ENCODE results near the gene ASB10. TPM values are rescaled to one million over a fixed set of nuclear protein-coding genes. Genes with fewer than 3 reads are reported as not detected.

ASB10 gene
- total RNA-seq, 1 experiment from 2014 or later: not detected

DNA sequence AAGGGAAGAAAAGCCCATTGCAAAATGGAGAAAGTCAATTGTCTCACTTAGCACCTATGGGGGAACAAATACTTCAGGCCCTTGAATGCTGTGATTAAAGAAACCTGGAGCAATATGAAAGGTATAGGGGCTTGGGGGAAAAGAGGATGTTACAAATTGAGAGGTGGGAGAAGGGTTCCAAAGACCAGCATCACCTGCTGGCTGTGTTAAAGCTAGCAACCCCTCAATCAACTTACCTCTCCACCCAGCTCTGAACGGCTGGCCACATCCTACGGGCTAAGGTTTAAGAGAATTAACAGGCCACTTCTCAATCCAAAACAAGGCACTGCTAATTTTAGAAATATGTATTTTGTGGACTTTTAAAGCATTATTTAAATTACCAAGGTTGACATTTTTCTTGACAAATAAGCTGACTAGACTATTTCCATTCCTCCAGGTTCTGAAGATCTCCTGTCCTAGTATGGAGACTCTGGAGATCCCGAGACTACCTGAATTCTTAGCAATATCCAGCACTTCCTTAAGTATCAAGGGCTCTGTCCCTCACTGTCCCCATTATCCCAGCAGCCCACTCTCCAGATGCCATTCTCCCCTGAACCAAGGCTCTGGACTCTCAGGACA, 24.2 kb upstream of the ASB10 start:
- no peak for DNase-seq (ENCODE audit: extremely low read depth, low read depth)

DNA sequence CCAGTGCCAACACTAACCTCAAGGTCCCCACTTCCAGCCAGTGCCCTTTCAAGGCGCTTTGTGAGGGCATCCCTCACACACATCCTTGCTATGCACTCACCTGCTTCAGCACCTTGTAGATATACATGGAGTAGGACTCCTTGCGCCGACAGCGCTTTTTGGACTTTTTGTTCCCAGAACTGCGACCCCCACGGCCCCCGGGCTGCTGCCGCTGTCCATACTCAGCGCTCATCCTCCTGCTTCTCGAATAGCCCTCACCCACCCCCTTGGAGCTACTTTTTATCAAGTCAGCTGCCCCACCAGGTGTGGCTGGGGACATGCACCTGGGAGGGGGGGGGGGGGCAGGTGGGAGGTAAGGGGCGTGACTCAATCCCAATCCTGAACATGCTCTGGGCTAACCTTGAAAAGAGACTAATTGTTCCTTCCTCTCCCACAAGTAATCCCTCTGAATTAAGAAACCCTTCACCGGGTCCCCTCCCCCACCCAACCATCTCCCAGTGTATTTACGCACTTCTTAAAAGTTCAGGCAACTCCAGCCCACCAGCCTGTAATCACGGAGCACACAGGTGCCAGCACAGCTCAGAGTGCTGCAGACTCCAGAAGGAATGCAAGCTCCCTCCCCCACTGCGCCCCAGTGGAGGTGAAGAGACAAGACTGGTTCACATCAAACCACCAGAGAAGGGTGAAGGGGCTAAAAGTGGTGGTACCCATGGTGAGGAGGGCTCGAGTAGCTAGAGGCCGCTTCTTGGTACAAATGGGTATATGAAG, 23.2 kb upstream of the ASB10 start, which contains the start of gene H2BK1:
Gene H2BK1, minus strand, starts transcription at position 402 of the 768 bp plus-strand sequence. Its CDS starts 170 bp downstream, at position 232.
- DNase-seq (ENCODE audit: extremely low read depth, low read depth): no peak

DNA sequence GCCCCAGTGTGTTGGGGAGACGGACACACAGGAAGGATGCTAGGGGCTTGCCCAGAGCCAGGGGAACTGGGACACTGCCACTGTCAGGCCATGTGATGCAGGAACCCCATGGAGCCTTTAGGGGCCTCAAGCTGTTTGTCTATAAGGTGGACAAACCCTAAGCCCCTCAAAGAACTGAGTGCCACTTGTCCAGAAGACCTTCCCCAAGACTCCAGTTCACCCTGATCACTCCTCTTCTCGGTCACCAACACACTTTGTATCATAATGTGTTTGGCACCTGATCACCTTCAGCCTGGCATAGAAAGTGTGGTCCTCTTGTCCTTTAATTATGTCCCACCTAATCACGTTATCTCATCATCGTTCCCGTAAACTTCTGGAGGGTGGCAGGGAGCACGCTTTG, 22.5 kb upstream of the ASB10 start:
- DNase-seq (ENCODE audit: extremely low read depth, low read depth): no peak

DNA sequence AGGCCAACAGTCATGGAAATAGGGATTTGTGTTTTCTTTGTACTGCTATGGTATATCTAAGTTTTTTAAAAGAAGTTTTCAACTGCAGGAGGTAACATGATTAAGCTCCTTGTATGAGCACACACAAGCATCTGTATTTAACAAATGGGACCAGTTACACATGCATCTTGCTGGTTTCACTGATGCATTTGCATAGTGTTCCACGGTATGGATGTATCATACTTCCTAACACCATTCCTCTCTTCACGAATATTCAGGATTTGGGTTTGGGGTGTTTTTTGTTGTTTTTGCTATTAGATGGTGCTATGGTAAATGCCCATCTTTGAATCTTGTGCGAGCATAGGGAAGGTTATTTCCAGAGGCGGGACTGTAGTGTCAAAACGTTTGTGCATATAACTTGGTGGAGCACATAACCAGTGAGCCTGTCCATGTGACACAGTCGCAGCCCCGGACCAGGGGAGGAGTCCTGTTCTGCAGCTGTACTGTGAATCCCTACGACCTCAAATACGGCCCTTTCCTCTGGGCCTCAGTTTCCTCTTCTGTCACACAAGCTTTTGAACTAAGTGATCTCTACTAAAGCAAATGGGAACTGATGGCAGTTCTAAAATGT, 21.3 kb upstream of the ASB10 start:
- DNase-seq (ENCODE audit: extremely low read depth, low read depth): no peak

DNA sequence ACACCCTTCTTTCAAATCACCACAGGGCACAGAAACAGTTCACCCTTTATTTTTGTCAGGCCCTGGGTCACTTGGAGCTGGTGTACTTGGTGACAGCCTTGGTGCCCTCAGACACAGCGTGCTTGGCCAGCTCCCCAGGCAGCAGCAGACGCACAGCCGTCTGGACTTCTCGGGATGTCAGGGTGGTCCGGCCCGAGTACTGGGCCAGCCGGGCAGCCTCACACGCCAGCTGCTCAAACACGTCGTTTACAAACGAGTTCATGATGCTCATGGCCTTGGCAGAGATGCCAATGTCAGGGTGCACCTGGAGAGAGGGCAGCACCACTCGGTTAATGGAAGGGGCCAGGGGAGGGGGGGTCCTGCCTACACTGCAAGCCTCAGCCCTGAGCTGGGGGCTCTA, 20.8 kb upstream of the ASB10 start:
- no peak for DNase-seq (ENCODE audit: extremely low read depth, low read depth)

DNA sequence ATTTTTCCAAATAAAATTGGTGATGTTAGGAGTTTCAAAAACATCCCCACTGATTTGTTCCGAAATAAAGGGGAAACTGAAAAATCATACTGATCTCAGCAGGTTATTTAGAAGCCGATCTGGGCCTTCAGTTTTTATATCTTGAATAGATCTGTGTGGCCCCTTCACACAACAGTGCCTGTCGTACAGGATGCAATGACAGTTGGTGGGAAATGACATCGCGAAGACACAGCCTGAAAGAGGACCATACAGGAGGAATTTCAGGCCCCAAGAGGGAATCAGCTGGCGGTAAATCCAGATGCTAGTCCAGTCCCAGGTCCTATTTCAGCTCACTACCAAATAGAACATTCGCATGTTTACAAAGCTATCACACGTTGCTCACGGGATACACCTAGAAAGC, 20.3 kb upstream of the ASB10 start:
- no peak for DNase-seq (ENCODE audit: extremely low read depth, low read depth)

DNA sequence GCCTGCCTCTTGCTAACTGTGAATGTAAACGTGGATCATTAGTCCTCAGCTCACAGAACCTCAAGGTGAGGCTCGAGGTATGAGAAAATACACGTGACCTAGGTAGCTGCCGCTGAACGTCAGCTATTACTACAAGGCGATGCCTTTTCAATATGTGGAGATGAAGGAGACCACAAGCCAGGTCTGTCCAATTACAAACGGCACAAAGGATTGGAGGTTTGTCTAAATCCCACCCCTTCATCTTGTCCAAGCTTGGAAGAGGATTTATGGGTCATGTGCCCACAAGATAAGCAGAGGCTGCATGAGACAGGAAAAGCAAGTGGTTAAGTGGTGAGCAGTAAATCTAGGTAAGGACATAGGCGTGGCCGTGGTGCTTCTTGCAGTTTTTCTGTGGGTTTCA, 19.9 kb upstream of the ASB10 start:
- DNase-seq (ENCODE audit: extremely low read depth, low read depth): no peak

DNA sequence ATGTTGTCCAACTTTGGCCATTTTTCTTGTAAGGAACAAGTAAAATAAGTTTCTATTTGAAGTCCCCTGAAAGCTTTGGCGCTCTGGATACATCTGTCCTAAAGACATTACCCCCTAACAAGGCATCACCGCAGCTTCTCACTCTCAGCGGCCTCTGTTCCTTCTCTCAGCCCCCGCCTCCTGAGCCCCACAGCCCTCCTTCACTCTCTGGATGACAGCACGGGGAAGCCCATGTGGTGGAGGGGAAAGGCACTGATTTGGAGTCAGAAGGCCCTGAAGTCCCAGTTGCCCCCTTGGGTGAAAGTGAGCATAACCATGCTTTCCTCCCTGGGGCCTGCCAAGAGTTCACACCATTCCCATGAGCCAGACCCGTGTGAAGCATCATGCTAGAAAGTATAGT, 18.7 kb upstream of the ASB10 start:
- DNase-seq (ENCODE audit: extremely low read depth, low read depth): no peak

DNA sequence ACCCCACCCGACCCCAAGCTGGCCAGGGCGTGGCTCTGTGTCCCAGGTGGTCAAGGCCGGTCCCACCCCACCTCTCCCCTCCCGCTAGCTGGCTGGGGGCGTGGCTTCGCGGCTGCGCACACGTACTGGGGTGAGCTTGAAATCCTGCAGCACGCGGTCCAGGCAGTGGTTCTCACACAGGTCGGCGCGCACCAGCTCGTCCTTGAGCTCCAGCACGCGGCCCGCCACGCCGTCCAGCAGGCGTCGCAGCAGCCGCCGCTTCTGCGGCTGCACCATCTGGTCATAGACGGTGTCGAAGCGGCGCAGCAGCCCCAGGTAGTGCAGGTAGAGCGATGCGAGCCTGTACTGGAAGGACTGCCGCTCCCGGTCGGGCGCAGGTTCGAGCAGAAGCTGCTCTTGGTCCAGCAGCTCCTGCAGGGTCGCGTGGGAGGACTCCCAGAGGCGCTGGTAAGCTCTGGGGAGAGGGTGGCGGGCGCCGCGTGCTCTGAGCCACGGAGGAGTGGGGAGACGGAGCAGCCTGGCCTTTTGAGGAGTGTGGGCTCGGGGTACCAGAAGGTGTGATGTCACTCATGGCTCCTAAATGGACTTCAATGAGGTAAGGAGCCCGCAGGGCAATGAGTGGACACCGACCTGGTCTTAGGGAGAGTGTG, 17.5 kb upstream of the ASB10 start:
- DNase-seq (ENCODE audit: extremely low read depth, low read depth): no peak

DNA sequence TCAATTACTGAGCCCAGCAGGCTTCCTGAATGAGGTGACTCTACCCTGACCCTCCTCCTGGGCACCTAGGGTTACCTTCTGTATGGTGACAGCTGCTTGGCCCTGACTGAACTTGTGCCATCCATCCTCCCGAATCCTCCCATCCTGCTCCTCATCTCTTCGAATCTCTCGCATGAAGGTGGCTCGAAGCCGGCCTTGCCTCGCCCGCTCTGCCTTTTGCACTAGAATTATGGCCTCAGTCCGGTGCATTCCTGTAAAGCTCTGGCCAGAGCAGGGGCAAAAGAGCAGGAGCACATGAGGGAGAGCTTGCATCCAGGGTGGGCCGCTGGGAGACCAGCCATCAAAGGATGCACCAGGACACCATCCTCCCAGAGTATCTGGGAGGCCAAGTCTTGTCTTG, 15.8 kb upstream of the ASB10 start:
- no peak for DNase-seq (ENCODE audit: extremely low read depth, low read depth)

DNA sequence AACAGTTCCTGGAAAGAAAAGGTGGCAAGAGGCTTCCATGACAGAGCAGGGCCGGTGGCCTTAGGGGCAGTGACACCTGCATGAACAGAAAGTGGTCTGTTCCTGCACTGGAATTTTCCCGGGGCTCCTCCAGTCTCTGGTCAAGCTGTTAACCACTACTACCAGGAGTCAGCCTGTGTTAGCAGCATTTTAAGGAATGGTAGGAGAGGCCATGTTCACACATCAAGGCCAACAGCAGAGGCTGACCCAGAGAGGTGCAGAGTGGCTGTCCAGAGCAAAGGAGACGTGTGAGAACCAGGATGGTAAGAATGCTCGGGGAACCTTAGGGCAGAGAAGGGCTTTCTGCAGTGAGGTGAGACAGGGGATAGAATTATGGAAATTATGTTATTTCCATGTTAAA, 14.7 kb upstream of the ASB10 start:
- no peak for DNase-seq (ENCODE audit: extremely low read depth, low read depth)

DNA sequence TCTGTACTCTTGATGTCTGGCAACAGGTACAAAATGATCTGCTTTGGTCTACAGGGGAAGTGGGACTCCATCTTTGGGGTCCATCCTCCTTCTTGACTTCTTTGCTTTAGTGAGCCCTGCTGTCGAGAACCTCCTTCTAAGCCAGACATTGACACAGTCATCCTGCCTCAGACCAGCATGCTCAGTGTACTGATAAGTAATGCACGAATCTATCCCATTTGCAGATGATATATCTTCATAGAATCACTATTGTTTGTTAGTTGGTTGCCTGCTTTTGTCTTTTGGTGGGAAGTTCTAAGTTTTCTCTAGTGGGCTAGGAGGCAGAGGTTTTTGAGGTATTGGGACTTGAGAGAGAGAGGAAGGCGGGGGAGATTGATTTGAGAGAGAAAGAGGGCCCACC, 14.3 kb upstream of the ASB10 start:
- no peak for DNase-seq (ENCODE audit: extremely low read depth, low read depth)

DNA sequence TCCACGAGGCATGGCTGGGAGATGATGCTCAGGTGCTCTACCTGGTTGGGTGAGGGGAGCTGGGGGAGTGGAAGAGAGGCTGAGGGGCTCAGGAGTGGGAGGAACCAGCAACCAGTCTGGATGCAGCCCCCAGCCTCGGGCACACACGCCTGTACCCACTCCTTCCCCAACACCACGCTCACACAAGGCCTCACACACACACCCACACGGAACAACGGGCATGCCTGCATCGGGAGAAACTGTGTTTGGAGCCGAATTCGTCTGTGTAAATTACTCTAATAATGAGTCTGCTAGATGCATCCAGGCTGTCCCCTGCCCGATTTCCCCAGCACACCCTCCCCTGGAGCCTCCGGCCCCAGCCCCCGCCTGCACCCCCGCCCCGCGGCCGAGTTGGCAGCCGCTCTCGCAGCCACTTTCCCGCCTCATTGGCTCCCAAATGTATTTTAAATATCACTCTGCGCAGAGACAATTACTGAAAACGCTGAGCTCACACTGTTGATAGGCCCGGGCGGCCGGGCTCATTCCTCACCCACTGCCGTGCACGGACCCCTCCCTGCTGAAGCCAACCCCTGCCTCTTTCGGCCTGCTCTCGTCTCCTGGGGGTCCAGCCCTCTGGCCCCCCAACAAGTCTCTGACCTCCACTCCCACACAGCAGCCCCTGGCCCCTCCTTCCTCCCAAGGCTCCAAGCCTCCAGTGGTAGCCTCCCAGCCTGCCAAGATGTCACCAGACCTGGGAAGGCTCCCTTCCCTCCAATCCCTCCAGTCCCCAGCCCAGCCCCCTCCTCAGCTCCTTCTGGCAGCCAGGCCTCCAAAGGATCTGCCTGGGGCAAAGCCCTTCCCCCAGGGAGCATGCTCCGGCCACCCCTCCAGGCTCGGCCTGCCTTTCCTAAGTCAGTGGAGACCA, 12.1 kb upstream of the ASB10 start:
- no peak for DNase-seq (ENCODE audit: extremely low read depth, low read depth)

DNA sequence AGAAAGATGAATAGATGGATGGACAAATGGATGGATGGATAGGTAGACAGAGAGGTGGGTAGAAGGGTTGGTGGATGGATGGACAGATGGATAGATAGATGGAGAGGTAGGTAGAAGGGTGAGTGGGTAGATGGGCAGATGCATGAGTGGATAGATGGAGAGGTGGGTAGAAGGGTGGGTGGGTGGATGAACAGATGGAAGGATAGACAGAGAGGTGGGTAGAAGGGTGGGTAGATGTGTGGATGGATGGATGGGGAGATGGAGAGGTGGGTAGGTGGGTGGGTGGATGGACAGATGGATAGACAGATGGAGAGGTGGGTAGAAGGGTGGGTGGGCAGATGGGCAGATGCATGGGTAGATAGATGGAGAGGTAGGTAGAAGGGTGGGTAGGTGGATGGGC, 10.9 kb upstream of the ASB10 start:
- no peak for DNase-seq (ENCODE audit: extremely low read depth, low read depth)

DNA sequence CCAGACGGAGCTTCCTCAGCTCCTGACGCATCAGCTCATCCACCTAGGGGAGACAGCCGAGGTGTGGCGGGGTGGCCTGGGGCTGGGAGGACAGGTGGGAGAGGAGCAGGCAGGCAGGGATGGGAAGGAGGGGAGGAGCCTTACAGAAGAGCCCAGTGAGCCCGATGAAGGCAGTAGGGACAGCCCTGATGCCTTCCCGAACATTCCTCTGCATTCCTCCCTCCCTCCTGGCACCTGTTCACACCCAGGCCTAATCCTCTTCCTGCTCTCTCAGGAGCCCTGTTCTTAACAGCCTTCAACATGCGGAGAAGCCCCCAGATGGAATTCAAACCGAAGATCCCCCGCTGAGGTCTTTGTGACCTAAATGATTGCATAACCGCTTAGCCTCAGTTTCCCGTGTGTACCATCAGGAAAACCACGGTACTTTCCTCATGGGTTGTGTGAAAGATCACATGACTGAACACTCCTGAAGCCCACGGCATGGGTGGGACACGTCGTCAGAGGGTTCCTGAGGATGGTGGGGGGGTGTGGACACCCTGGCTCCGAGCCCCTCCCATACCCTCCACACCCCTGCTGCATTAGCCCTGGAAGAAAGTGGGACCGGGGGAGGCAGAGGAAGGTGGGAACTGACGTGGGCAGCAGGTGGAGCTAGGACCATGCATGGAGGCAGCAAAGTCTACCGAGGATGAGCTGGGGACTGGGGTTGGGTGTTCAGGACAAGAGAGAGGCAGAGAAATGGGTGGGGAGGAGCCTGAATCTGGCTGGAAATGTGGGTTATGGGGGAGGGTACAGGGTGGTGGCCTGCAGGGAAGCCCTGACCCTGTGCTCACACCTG, 8.8 kb upstream of the ASB10 start:
- no peak for DNase-seq (ENCODE audit: extremely low read depth, low read depth)

DNA sequence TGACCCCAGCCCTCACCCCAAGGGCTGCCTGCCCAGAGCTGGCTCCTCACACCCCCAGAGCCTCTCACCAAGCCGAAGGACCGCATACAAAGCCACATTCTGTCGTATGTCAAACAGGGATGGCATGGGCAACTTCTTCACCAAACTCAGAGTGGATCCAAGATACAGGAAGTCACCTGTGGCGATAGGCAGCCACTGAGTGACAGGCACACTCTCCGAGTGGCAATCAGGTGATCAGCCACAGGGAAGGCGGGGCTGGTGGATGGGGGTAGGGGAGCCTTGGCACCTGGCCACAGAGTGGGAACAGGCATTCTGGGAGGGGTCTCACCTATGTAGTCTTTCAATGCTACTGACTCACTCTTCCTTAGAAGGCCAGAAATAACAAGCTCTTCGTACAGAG, 7.1 kb upstream of the ASB10 start:
- no peak for DNase-seq (ENCODE audit: extremely low read depth, low read depth)

DNA sequence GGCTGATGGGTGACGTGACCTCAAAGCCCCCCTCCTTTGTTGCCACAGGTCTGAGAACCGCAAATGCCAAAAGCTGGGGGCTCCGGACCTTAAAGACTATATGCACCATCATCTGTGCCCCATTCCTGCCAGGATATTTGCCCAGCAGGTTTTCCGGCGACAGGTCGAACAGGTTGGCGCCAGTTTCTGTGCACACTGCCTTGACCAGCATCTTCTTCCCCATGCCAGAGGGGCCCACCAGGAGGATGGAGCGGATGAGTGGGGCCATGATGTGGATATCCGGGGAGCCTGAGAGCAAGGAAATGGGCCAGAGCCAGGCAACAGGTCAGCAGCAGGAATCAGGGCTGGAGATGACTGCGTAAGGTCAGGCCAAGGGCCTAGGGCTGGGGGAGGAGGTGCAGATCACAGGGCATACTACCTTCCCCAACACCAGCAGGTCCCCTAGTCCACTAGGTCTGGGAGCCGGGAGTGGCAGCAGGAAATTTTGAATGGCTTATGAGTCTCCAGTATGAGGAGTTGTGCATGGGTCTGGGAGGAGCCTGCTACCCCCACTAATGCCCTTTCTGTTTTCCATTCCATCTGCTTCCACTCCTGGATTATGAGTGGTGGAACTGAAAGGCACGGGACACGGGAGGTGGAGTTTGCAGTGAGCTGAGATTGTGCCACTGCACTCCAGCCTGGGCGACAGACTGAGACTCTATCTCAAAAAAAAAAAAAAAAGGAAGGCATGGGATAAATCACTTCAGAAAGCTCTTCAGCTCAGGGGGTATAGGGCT, 6.3 kb upstream of the ASB10 start:
- DNase-seq (ENCODE audit: extremely low read depth, low read depth): no peak

DNA sequence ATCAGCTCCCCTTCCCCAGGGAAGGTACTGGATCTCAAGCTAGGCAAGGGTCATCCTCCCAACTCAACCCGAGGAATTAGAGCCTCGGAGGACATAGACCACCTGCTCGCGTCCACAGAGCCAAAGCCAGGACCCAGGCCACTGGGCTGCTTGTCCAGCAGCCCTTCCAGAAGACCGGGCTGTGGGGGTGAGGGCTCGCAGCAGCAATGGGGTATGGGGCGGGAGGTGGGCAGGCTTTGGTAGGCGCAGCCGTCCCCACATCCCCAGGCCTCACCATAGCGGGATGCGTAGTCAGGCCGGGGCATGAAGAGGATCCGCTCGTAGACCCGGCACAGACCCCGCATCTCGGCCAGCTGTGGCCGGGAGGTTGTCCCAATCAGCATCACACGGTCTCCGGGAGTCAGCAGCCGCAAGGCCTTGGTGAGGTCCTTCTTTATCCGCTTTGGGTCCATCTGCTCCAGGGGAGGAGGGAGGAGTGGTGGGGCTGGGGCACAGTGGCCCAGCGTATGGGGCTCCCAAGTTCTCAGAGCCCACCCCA, 5.0 kb upstream of the ASB10 start:
- DNase-seq (ENCODE audit: extremely low read depth, low read depth): no peak

DNA sequence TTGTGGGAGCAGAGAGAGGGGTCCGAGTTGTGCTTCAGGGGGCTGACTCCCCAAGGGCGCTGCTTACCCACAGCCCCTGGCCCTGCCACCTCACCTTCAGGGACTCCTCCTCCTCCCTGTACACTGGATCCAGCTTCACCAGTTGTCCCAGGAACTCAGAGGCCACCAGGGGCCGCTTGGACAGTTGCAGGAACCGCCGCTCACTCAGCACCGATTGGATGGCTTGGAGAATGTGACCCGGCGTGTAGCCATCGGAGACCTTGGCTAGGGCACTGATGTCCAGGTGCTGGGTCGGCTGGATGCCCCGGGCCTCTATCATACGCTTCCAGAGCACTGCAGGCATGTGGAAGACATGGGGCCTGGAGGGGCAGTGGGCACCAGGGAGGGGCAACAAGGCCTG, 4.5 kb upstream of the ASB10 start:
- no peak for DNase-seq (ENCODE audit: extremely low read depth, low read depth)
